Stimulated activated CD8-positive, alpha-beta memory T cell treated with anti-CD3 and anti-CD28 coated beads, Interleukin-2, amount 100 ng/mL, for 48 hours (primary cell): ENCODE data around the gene UBE3C.

Experiments used
- DNase-seq, 2 donors: peaks; one replicate each; pipeline ENCODE4 v3.0.0-alpha.2; 2020; ENCODE audit warnings: low read depth in 2 of 2

Gene UBE3C

GRCh38 chr7:157291404-157292080, 152.8 kb downstream of the UBE3C start:
- no peak for DNase-seq

GRCh38 chr7:157292258-157292657, 153.5 kb downstream of the UBE3C start:
- DNase-seq = no peak

GRCh38 chr7:157292770-157293412, 154.2 kb downstream of the UBE3C start:
- DNase-seq = no peak

GRCh38 chr7:157293413-157293788, 154.7 kb downstream of the UBE3C start:
- DNase-seq = no peak

GRCh38 chr7:157294773-157295172, 156.0 kb downstream of the UBE3C start:
- no peak for DNase-seq

- no peak for DNase-seq
Observed at GRCh38 chr7:157295338-157295737, 156.6 kb downstream of the UBE3C start.

GRCh38 chr7:157297185-157297584, 158.5 kb downstream of the UBE3C start:
- no peak for DNase-seq

- no peak for DNase-seq
Observed at GRCh38 chr7:157299317-157299612, 160.5 kb downstream of the UBE3C start.

GRCh38 chr7:157299613-157300368, 161.1 kb downstream of the UBE3C start:
- no peak for DNase-seq

- DNase-seq = no peak
Observed at GRCh38 chr7:157300369-157300825, 161.7 kb downstream of the UBE3C start.

GRCh38 chr7:157301610-157302120, 162.9 kb downstream of the UBE3C start:
- no peak for DNase-seq

GRCh38 chr7:157306846-157307838, 168.4 kb downstream of the UBE3C start:
- DNase-seq = no peak

- DNase-seq = no peak
Observed at GRCh38 chr7:157309988-157310668, 171.4 kb downstream of the UBE3C start.

GRCh38 chr7:157310676-157311185, 172.0 kb downstream of the UBE3C start:
- no peak for DNase-seq

GRCh38 chr7:157312941-157313340, 174.2 kb downstream of the UBE3C start:
- no peak for DNase-seq

GRCh38 chr7:157313645-157314044, 174.9 kb downstream of the UBE3C start:
- DNase-seq = no peak

GRCh38 chr7:157318015-157318706, 179.4 kb downstream of the UBE3C start:
- DNase-seq = no peak
